Liver (tissue), 9 donors: ENCODE data around the gene ZNF561. TPM values are rescaled to one million over a fixed set of nuclear protein-coding genes. Genes with fewer than 3 reads are reported as not detected.

ENCODE experiments used
- DNase-seq: peaks from one replicate; pipeline ENCODE4 v3.0.0-alpha.2; 2017; ENCODE audit warnings: low spot score
- H3K27ac ChIP-seq, 2 donors: one replicate each; pipeline ENCODE4 v1.7.0; 2013; ENCODE audit warnings: inconsistent platforms in 2 of 2, low read length in 2 of 2, control low read depth in 1 of 2, low read depth in 1 of 2, mild to moderate bottlenecking in 1 of 2
- H3K27me3 ChIP-seq, 4 donors: one replicate each; pipeline versions ENCODE4 v1.6.1 to v1.7.0; 2013; ENCODE audit warnings: low read length in 3 of 4, inconsistent platforms in 1 of 4, mild to moderate bottlenecking in 1 of 4, moderate library complexity in 1 of 4; ENCODE audit not compliant: control insufficient read depth in 4 of 4, insufficient read depth in 4 of 4
- H3K36me3 ChIP-seq, 4 donors: one replicate each; pipeline versions ENCODE4 v1.6.1 to v1.7.0; 2013; ENCODE audit warnings: low read length in 3 of 4, mild to moderate bottlenecking in 3 of 4, low read depth in 1 of 4, moderate library complexity in 1 of 4; ENCODE audit not compliant: control insufficient read depth in 4 of 4, insufficient read depth in 3 of 4
- H3K4me1 ChIP-seq, 4 donors: one replicate each; pipeline versions ENCODE4 v1.6.1 to v1.7.0; 2013; ENCODE audit warnings: low read length in 3 of 4, mild to moderate bottlenecking in 3 of 4, moderate library complexity in 1 of 4; ENCODE audit not compliant: control insufficient read depth in 4 of 4, insufficient read depth in 4 of 4
- H3K4me3 ChIP-seq, 3 donors: one replicate each; pipeline versions ENCODE4 v1.6.1 to v1.7.0; 2013; ENCODE audit warnings: low read length in 3 of 3, control low read depth in 1 of 3, low read depth in 1 of 3, mild to moderate bottlenecking in 1 of 3
- H3K9ac ChIP-seq, 2 donors: one replicate each; pipeline ENCODE4 v1.7.0; 2013; ENCODE audit warnings: low read length in 2 of 2, mild to moderate bottlenecking in 2 of 2, moderate library complexity in 2 of 2, control low read depth in 1 of 2, low read depth in 1 of 2
- H3K9me3 ChIP-seq, 4 donors: one replicate each; pipeline versions ENCODE4 v1.6.1 to v1.7.0; 2013; ENCODE audit warnings: low read length in 3 of 4; ENCODE audit not compliant: control insufficient read depth in 4 of 4
- ATF3 ChIP-seq: IDR thresholded peaks from 2 replicates; pipeline ENCODE4 v1.6.1; 2016; ENCODE audit warnings: antibody characterized with exemption
- EGR1 ChIP-seq, 2 donors: IDR thresholded peaks; 2 replicates each; pipeline ENCODE4 v1.6.1; 2016 to 2018; ENCODE audit warnings: antibody characterized with exemption in 2 of 2, low read depth in 2 of 2
- FOXA1 ChIP-seq: IDR thresholded peaks from 2 replicates; pipeline ENCODE4 v1.6.1; 2016; ENCODE audit warnings: antibody characterized with exemption
- FOXA2 ChIP-seq: IDR thresholded peaks from 2 replicates; pipeline ENCODE4 v1.6.1; 2016; ENCODE audit warnings: antibody characterized with exemption
- GABPA ChIP-seq, 2 donors: IDR thresholded peaks in 1 of 2; conservative IDR thresholded peaks in 1 of 2; 2 replicates each; pipeline ENCODE4 v1.6.1; 2016; ENCODE audit warnings: antibody characterized with exemption in 2 of 2, mild to moderate bottlenecking in 1 of 2, moderate library complexity in 1 of 2
- HNF4A ChIP-seq, 2 donors: conservative IDR thresholded peaks; 2 replicates each; pipeline ENCODE4 v1.6.1; 2016; ENCODE audit warnings: antibody characterized with exemption in 2 of 2, mild to moderate bottlenecking in 2 of 2
- HNF4G ChIP-seq: IDR thresholded peaks from 2 replicates; pipeline ENCODE4 v1.6.1; 2016; ENCODE audit warnings: antibody characterized with exemption
- JUND ChIP-seq, 2 donors: IDR thresholded peaks; 2 replicates each; pipeline ENCODE4 v1.6.1; 2016; ENCODE audit warnings: antibody characterized with exemption in 2 of 2
- MAX ChIP-seq: IDR thresholded peaks from 2 replicates; pipeline ENCODE4 v1.6.1; 2016; ENCODE audit warnings: antibody characterized with exemption
- NR2F2 ChIP-seq: IDR thresholded peaks from 2 replicates; pipeline ENCODE4 v1.6.1; 2016; ENCODE audit warnings: antibody characterized with exemption
- RAD21 ChIP-seq, 2 donors: IDR thresholded peaks; 2 replicates each; pipeline ENCODE4 v1.6.1; 2016; ENCODE audit warnings: antibody characterized with exemption in 2 of 2, mild to moderate bottlenecking in 2 of 2
- RXRA ChIP-seq, 2 donors: IDR thresholded peaks; 2 replicates each; pipeline ENCODE4 v1.6.1; 2017 to 2018; ENCODE audit warnings: antibody characterized with exemption in 2 of 2, mild to moderate bottlenecking in 1 of 2
- SP1 ChIP-seq: IDR thresholded peaks from 2 replicates; pipeline ENCODE4 v1.6.1; 2018; ENCODE audit warnings: antibody characterized with exemption, mild to moderate bottlenecking
- TAF1 ChIP-seq: conservative IDR thresholded peaks from 2 replicates; pipeline ENCODE4 v1.6.1; 2016; ENCODE audit warnings: antibody characterized with exemption, mild to moderate bottlenecking
- YY1 ChIP-seq: IDR thresholded peaks from 2 replicates; pipeline ENCODE4 v1.6.1; 2016; ENCODE audit warnings: antibody characterized with exemption, mild to moderate bottlenecking
- ZBTB33 ChIP-seq: IDR thresholded peaks from 2 replicates; pipeline ENCODE4 v1.6.1; 2016; ENCODE audit warnings: antibody characterized with exemption
- WGBS: extraction: QIAGEN DNeasy Blood & Tissue Kit; methylation state at CpG from one replicate; pipeline ENCODE4 v1.1.7; 2013; 5-methylcytosine and 5-hydroxymethylcytosine counted together
- polyA plus RNA-seq, 2 donors: library from polyadenylated mRNA; stranded (reverse) in 1 of 2; unstranded in 1 of 2; fragments of 200-250 nt in 1 of 2; fragments of >200 nt in 1 of 2; fragmentation: Nextera tagmentation in 1 of 2; extraction: Ambion mirVana in 1 of 2; gene quantifications; one replicate each; pipeline versions ENCODE4 v1.2.1 to v1.2.3, GENCODE V29; 2013 to 2015
- total RNA-seq, 2 donors: library from RNA; depleted of rRNA; stranded (reverse); fragments of >200 nt; gene quantifications; one replicate each; pipeline ENCODE4 v1.2.3, GENCODE V29; 2014
- TF ChIP-seq, protein P1 (sequence below): IDR thresholded peaks from 2 replicates; pipeline ENCODE4 v1.6.1; 2016; ENCODE audit warnings: antibody characterized with exemption, mild to moderate bottlenecking
- TF ChIP-seq, protein P2 (sequence below): fragments of 150-350 bp; IDR thresholded peaks from 2 replicates; pipeline ENCODE4 v1.5.1; 2017; ENCODE audit warnings: improper control_type of control experiment, low read depth, low read length; ENCODE audit not compliant: missing input control
- donor health status: healthy.
- donor health status: healthy.
- donor health status: healthy.
- donor health status: healthy.
- donor health status: healthy.

Gene ZNF561
- total and polyA plus RNA-seq, 4 donors = 8.5 to 26.8 (median 12.9) TPM

GRCh38 chr19:9615844-9616243 is 5.2 kb downstream of the ZNF561 start (continued):
- TF ChIP-seq, protein P1, sequence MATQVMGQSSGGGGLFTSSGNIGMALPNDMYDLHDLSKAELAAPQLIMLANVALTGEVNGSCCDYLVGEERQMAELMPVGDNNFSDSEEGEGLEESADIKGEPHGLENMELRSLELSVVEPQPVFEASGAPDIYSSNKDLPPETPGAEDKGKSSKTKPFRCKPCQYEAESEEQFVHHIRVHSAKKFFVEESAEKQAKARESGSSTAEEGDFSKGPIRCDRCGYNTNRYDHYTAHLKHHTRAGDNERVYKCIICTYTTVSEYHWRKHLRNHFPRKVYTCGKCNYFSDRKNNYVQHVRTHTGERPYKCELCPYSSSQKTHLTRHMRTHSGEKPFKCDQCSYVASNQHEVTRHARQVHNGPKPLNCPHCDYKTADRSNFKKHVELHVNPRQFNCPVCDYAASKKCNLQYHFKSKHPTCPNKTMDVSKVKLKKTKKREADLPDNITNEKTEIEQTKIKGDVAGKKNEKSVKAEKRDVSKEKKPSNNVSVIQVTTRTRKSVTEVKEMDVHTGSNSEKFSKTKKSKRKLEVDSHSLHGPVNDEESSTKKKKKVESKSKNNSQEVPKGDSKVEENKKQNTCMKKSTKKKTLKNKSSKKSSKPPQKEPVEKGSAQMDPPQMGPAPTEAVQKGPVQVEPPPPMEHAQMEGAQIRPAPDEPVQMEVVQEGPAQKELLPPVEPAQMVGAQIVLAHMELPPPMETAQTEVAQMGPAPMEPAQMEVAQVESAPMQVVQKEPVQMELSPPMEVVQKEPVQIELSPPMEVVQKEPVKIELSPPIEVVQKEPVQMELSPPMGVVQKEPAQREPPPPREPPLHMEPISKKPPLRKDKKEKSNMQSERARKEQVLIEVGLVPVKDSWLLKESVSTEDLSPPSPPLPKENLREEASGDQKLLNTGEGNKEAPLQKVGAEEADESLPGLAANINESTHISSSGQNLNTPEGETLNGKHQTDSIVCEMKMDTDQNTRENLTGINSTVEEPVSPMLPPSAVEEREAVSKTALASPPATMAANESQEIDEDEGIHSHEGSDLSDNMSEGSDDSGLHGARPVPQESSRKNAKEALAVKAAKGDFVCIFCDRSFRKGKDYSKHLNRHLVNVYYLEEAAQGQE = no peak
- no peak for TF ChIP-seq JUND (IDR thresholded peaks at IDR 0.05)
- TF ChIP-seq ATF3 = no peak

DNA sequence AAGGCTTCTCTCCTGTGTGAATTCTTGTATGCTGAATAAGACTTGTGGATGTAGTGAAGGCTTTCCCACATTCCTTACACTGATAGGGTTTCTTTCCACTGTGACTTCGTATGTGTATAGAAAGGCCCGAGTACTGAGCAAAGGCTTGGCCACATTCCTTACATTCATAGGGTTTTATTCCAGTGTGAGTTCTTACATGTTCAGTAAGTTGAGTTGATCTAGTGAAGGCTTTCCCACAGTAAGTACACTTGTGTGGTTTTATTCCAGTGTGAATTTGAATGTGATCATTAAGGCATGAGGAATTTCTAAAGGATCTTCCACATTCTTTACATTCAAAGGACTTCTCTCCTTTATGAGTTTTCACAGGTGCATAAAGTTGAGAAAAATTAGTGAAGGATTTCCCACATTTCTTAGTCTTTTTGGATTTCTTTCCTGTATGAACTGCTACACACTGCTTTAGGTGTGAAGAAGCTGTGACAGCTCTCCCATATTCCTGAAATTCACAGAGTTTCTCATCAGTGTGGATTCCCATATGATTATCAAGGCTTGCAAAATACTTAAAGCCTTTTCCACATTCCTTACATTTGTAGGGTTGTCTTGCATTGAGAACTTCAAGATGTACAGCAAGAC is 10.4 kb downstream of the ZNF561 start:
- H3K9me3 ChIP-seq = peaks cover 38 to 56% (median 43%) of the 10 kb centered on the region in 4 donors
- no peak for DNase-seq
- TF ChIP-seq SP1 = no peak
- TF ChIP-seq, protein P1 = no peak
- TF ChIP-seq JUND (IDR thresholded peaks at IDR 0.05) = no peak
- TF ChIP-seq NR2F2 = no peak
- no peak for TF ChIP-seq FOXA2
- TF ChIP-seq GABPA (IDR thresholded peaks at IDR 0.05 in 1 of 2, conservative IDR thresholded peaks at IDR 0.05 in 1 of 2) = no peak
- no peak for TF ChIP-seq RXRA (IDR thresholded peaks at IDR 0.05)
- TF ChIP-seq, protein P2, sequence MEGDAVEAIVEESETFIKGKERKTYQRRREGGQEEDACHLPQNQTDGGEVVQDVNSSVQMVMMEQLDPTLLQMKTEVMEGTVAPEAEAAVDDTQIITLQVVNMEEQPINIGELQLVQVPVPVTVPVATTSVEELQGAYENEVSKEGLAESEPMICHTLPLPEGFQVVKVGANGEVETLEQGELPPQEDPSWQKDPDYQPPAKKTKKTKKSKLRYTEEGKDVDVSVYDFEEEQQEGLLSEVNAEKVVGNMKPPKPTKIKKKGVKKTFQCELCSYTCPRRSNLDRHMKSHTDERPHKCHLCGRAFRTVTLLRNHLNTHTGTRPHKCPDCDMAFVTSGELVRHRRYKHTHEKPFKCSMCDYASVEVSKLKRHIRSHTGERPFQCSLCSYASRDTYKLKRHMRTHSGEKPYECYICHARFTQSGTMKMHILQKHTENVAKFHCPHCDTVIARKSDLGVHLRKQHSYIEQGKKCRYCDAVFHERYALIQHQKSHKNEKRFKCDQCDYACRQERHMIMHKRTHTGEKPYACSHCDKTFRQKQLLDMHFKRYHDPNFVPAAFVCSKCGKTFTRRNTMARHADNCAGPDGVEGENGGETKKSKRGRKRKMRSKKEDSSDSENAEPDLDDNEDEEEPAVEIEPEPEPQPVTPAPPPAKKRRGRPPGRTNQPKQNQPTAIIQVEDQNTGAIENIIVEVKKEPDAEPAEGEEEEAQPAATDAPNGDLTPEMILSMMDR = no peak
- TF ChIP-seq HNF4G = no peak
- no peak for TF ChIP-seq MAX
- no peak for TF ChIP-seq YY1
- no peak for TF ChIP-seq FOXA1
- no peak for TF ChIP-seq EGR1 (IDR thresholded peaks at IDR 0.05; ENCODE audit: low read depth in 2 of 2)
- no peak for TF ChIP-seq RAD21 (IDR thresholded peaks at IDR 0.05)
- TF ChIP-seq TAF1 = no peak
- no peak for TF ChIP-seq HNF4A (conservative IDR thresholded peaks at IDR 0.05)
- no peak for TF ChIP-seq ATF3
- TF ChIP-seq ZBTB33 = no peak
- H3K4me1 ChIP-seq = no peaks in the 10 kb centered on the region
- no peak overlapping the region for H3K27ac ChIP-seq
- H3K36me3 ChIP-seq = peaks cover 27 to 75% (median 67%) of the 10 kb centered on the region in 4 donors
- no peak overlapping the region for H3K9ac ChIP-seq
- H3K4me3 ChIP-seq = peak overlapping the region in 2 of 3 donors; percentile 35 to 49
- H3K27me3 ChIP-seq = no peaks in the 10 kb centered on the region
- 97% methylated on average over 2 of the region's 2 CpGs for WGBS
